Transverse colon (tissue), 3 donors: ENCODE data around the gene ABCD4.

Experiments
- EP300 ChIP-seq: sonication (generic); formaldehyde crosslinking; IDR thresholded peaks from one replicate; pipeline ENCODE4 v1.6.1; 2017; ENCODE audit warnings: antibody characterized with exemption, low read depth
- POLR2A ChIP-seq: fragments of 450-650 bp; IDR thresholded peaks from one replicate; pipeline ENCODE4 v1.6.1; 2016; ENCODE audit warnings: antibody characterized with exemption, mild to moderate bottlenecking, moderate library complexity
- TF ChIP-seq, protein P1 (sequence below), 5 experiments: fragments of 200-600 bp in 3 of 5; fragments of 450-650 bp in 2 of 5; sonication (generic) in 3 of 5; IDR thresholded peaks; 1 replicate in 2 of 5; 2 replicates in 3 of 5; pipeline ENCODE4 v1.5.1; 2016 to 2017; ENCODE audit warnings: antibody characterized with exemption in 5 of 5, inconsistent platforms in 3 of 5, mild to moderate bottlenecking in 2 of 5, moderate library complexity in 1 of 5

- TF ChIP-seq, protein P1, sequence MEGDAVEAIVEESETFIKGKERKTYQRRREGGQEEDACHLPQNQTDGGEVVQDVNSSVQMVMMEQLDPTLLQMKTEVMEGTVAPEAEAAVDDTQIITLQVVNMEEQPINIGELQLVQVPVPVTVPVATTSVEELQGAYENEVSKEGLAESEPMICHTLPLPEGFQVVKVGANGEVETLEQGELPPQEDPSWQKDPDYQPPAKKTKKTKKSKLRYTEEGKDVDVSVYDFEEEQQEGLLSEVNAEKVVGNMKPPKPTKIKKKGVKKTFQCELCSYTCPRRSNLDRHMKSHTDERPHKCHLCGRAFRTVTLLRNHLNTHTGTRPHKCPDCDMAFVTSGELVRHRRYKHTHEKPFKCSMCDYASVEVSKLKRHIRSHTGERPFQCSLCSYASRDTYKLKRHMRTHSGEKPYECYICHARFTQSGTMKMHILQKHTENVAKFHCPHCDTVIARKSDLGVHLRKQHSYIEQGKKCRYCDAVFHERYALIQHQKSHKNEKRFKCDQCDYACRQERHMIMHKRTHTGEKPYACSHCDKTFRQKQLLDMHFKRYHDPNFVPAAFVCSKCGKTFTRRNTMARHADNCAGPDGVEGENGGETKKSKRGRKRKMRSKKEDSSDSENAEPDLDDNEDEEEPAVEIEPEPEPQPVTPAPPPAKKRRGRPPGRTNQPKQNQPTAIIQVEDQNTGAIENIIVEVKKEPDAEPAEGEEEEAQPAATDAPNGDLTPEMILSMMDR (IDR thresholded peaks at IDR 0.05): no peak
- TF ChIP-seq POLR2A: no peak
- TF ChIP-seq EP300: no peak
Measured at GRCh38 chr14:74312161-74312560, 9.4 kb upstream of the ABCD4 start.
